ENCODE results near the gene COPS3. TPM values are rescaled to one million over a fixed set of nuclear protein-coding genes. Genes with fewer than 3 reads are reported as not detected.

COPS3 gene
- total and polyA plus RNA-seq, 9 donors: 38.1 to 68.8 (median 49.9) TPM

GRCh38 chr17:17196776-17197175 is 84.3 kb downstream of the COPS3 start:
- Histone ChIP-seq H3K4me3 (no peak overlapping the region), H3K36me3 (no peaks in the 10 kb centered on the region), H3K4me1 (ENCODE audit: insufficient read depth) (peaks cover 10% of the 10 kb centered on the region), H3K27ac (no peak overlapping the region), H3K9me3 (no peaks in the 10 kb centered on the region), H3K27me3 (no peaks in the 10 kb centered on the region)
- DNase-seq: no peak
- TF ChIP-seq CTCF (IDR thresholded peaks at IDR 0.05): no peak
- TF ChIP-seq POLR2A (IDR thresholded peaks at IDR 0.05): no peak
- no peak for TF ChIP-seq EP300 (IDR thresholded peaks at IDR 0.05)
- intact Hi-C loops (cut with DNase I): loop anchor here in 1 of 4 donors (1.0 kb wide), 1 partner anchor 22 kb away; no protein-coding TSS in a partner anchor

Other genes starting within 250 kb of the COPS3 start
- 100 to 1,000 TPM in 5 of 7 donors, 10 to 100 TPM in 2; 72.3 to 256 (median 228) TPM for gene MPRIP, start 238.8 kb downstream of the COPS3 start, total RNA-seq
- 100 to 1,000 TPM; 111 to 184 TPM for gene MPRIP, start 238.8 kb downstream of the COPS3 start, polyA plus RNA-seq
- gene PLD6, start 74.9 kb downstream of the COPS3 start, total RNA-seq: 10 to 100 TPM in 1 of 7 donors, 1 to 10 TPM in 6; 2.7 to 12.8 (median 7.5) TPM
- gene PLD6, start 74.9 kb downstream of the COPS3 start, polyA plus RNA-seq: 1 to 10 TPM; 7.2 to 7.3 TPM
- gene FLCN, start 44.1 kb downstream of the COPS3 start, total RNA-seq: 10 to 100 TPM; 27.9 to 55.7 (median 45.1) TPM
- gene FLCN, start 44.1 kb downstream of the COPS3 start, polyA plus RNA-seq: 10 to 100 TPM; 16.4 to 29.0 TPM
- 1 to 10 TPM; 3.8 to 6.6 (median 5.2) TPM for gene NT5M, start 22.1 kb upstream of the COPS3 start, total RNA-seq
- 1 to 10 TPM in 1 of 2 donors, under 1 TPM in 1; 0.53 to 4.9 TPM for gene NT5M, start 22.1 kb upstream of the COPS3 start, polyA plus RNA-seq
- 10 to 100 TPM; 12.5 to 15.7 (median 14.1) TPM for gene MED9, start 195.8 kb upstream of the COPS3 start, total RNA-seq
- 10 to 100 TPM; 11.5 to 13.8 TPM for gene MED9, start 195.8 kb upstream of the COPS3 start, polyA plus RNA-seq
- gene RASD1, start 215.1 kb upstream of the COPS3 start, total RNA-seq: 10 to 100 TPM in 6 of 7 donors, 1 to 10 TPM in 1; 2.6 to 55.9 (median 27.3) TPM
- 10 to 100 TPM in 1 of 2 donors, 1 to 10 TPM in 1; 1.9 to 27.7 TPM for gene RASD1, start 215.1 kb upstream of the COPS3 start, polyA plus RNA-seq

All from ovary (tissue), 9 donors.